ACHN (cell line): ENCODE data around the gene MSI2.
"Not testable (repeated sequence)": the region's sequence is repeated elsewhere in the genome, so short reads cannot be mapped to it uniquely, and the experiment has no call there.

Experiments
- DNase-seq: peaks from one replicate; pipeline ENCODE4 v3.0.0-alpha.2; 2015
- in situ Hi-C: cut with HindIII; loops from 2 replicates; pipeline ENCODE4 v1.10.0; 2017; ENCODE audit warnings: low sequenced_read_pairs, low pct_ligation_motif_present, low pct_unique_long_range_greater_than_20kb

The MSI2 gene

GRCh38 chr17:57284984-57285646 lies 28.8 kb downstream of the MSI2 start:
- in situ Hi-C loops: no loop called here
- no peak for DNase-seq

DNA sequence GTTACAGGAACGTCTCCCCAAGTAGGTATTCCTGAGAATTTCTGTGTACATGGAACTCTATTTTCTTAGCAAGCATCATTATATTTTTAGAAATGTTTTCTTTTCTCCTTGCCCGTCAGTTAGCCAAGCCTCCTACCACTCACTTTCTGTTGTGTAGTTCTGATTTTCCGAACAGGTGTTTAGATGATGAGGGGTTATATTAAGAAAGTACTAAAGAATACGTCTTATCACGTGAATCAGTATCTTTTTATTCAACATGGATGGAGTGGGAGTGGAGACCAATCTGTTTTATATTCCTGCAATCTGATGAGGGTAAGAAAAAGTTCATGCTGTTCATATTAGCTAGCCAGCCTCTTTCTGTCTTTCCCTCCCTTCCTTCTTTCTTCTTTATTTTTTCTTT lies 29.4 kb downstream of the MSI2 start:
- in situ Hi-C loops: no loop called here
- no peak for DNase-seq

- in situ Hi-C loops: no loop called here
- DNase-seq: no peak
These were observed 30.2 kb downstream of the MSI2 start for GRCh38 chr17:57286399-57287105.

DNA sequence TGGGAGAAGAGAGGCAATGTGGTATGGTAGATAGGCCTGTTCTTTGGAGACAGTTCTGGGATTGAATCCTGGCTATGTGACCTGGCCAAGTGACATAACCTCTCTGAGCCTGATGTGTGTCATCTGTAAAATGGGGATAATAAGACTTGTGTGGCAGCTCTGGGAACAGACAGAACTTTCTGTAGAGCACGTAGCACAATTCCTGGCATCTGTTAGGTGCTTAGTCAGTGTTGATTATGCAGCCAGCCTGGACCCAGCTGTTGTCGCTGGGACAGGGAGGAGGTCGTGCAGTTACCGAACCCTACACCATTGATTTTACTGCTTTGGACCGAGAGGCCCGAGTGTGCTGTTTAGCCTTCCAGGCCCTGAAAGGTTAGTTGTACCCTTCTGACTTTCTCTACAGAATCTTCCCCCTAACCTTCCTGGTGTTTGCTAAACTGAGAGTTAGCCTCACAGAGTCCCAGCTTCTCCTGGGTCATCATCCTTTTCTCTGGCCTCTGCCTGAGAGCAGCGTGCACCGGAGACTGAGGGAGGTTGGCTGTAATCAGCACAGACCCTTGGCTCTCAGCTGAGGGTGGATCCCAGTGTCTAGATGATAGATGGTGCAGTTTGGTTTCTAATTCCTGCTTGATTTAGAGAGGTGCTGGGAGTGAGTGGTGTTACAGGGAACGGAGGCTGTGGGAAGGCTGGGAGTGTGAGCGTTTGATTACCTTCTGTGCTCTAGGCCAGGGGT lies 31.9 kb downstream of the MSI2 start:
- no peak for DNase-seq
- in situ Hi-C loops: no loop called here

GRCh38 chr17:57288773-57289121 lies 32.4 kb downstream of the MSI2 start:
- no peak for DNase-seq
- in situ Hi-C loops: no loop called here

GRCh38 chr17:57289130-57289529 lies 32.8 kb downstream of the MSI2 start:
- in situ Hi-C loops: no loop called here
- DNase-seq: no peak

GRCh38 chr17:57289613-57290012 lies 33.3 kb downstream of the MSI2 start:
- no peak for DNase-seq
- in situ Hi-C loops: no loop called here

GRCh38 chr17:57290981-57291380 lies 34.7 kb downstream of the MSI2 start:
- in situ Hi-C loops: no loop called here
- no peak for DNase-seq

DNA sequence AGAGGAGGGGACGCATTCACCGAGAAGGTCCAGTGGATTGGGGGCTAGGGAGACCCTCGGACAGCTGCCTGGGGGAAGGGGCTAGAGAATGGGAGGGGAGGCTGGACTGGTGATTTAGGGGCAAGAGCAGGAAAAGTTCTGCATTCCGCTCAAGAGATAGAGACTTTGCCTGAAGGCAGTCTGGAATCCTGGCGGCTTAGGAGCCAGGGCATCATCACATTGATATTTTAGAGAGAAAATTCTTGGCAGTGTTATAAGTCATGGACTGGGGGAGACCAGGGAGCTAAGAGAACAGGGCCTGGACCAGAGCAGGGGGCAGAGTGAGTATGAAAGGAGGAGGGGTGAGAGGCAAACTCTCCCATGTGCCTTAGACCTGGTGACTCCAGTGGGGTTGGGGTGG lies 35.8 kb downstream of the MSI2 start:
- in situ Hi-C loops: no loop called here
- no peak for DNase-seq

DNA sequence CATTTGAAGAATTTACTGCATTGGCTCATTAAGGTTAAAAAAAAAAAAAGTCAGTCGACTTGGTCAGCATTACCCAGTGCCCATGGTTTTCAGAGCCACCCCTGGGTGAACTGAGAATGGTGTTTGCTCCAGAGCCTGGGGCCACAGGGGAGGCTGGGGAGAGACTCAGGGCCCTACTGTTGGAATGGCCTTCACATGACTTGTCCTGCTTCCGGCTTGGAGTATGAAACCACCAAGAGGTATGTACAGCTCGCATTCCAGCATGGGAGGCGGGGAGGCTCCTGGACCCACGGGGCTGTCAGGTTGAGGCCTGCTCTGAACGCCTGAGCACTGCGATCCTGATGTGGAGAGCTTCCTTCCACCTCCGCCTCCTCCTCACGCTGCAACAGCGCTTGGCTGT lies 36.8 kb downstream of the MSI2 start:
- in situ Hi-C loops: no loop called here
- DNase-seq: no peak

DNA sequence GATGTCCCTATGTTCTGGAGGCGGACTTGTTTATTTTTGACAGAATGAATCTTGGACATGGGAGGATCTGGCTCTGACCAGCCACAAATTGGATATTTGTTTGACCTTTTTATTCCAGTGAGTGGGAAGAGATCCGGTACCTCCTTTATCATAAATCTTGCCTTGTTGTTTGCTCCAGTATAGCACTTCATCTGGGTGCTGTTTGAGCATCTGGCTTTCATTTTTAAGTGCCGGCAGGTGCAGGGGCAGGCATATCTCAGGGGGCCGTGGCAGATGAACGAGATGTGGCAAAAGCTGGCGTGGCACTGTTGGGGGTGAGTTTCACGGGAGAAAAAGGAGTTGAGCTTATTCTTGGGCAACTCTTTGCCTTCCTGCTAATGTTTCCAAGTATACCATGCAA lies 37.8 kb downstream of the MSI2 start:
- no peak for DNase-seq

DNA sequence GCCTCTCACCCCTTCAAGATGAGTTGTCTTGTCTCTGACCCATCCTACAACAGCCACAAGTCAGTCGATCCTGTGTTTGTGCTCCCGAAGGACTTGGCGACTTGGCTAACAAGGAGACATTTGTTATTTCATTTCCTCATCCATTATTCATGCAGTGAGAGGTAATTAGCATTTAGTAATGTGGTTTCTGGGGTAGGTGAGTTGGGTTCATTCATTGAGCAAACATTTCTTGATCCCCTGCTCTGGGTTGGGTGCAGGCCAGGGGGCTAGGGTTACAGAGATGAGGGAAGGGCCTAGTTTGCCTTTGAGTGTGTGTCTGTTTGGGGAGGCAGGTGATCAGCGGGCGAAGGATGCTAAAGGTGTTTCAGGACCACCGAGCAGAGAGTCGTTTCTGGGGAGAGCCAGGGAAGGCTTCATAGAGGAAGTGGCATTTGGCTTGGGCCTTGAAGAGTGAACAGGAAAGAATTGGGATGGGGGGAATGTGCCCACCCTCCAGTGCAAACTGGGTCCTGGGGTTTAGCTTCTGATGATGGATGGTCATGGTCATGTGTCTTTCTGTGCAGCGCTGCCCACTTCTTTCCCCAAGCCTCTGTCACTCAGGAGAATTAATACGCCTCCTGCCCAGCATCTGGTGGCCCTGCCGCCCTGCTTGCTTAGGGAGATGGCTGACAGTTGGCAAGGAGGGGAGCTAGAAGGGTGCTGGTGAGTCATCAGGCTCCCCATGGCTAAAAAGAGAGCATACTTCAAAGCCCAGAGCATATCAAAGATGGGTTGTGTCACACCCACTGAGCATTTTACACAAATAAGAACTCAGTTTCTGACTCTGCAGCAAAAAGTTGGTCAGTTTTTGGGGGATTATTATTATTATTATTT lies 38.5 kb downstream of the MSI2 start:
- in situ Hi-C loops: no loop called here

More for the DNA sequence above, 37.8 kb downstream of the MSI2 start:
- in situ Hi-C loops: no loop called here

GRCh38 chr17:57295526-57296023 lies 39.3 kb downstream of the MSI2 start:
- in situ Hi-C loops: no loop called here
- DNase-seq: no peak

More for the DNA sequence above, 38.5 kb downstream of the MSI2 start:
- DNase-seq: peak; percentile 7

- in situ Hi-C loops: no loop called here
- no peak for DNase-seq
These were observed 39.9 kb downstream of the MSI2 start for GRCh38 chr17:57296231-57296630.

DNA sequence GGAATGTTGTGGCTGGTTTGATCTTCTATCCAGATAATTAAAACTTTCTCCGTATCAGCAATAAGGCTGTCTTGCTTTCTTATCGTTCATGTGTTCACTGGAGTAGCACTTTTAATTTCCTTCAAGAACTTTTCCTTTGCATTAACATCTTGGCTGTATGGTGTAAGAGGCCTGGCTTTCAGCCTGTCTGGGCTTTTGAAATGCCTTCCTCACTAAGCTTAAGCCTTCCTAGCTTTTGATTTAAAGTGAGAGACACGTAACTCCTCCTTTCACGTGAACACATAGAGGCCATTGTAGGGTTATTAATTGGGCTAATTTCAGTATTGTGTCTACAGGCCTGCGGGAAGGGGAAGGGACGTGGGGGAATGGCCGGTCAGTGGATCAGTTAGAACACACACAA lies 42.9 kb downstream of the MSI2 start:
- in situ Hi-C loops: no loop called here
- DNase-seq: no peak

DNA sequence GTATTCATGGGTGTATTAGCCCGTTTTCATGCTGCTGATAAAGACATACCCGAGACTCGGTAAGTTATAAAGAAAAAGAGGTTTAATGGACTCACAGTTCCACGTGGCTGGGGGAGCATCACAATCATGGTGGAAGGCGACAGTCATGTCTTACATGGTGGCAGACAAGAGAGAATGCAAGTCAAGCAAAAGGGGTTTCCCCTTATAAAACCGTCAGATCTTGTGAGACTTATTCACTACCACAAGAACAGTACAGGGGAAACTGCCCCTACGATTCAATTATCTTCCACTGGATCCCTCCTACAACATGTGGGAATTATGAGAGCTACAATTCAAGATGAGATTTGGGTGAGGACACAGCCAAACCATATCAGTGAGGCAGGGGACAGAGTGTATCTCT lies 44.3 kb downstream of the MSI2 start:
- in situ Hi-C loops, DNase-seq: not testable (repeated sequence)

DNA sequence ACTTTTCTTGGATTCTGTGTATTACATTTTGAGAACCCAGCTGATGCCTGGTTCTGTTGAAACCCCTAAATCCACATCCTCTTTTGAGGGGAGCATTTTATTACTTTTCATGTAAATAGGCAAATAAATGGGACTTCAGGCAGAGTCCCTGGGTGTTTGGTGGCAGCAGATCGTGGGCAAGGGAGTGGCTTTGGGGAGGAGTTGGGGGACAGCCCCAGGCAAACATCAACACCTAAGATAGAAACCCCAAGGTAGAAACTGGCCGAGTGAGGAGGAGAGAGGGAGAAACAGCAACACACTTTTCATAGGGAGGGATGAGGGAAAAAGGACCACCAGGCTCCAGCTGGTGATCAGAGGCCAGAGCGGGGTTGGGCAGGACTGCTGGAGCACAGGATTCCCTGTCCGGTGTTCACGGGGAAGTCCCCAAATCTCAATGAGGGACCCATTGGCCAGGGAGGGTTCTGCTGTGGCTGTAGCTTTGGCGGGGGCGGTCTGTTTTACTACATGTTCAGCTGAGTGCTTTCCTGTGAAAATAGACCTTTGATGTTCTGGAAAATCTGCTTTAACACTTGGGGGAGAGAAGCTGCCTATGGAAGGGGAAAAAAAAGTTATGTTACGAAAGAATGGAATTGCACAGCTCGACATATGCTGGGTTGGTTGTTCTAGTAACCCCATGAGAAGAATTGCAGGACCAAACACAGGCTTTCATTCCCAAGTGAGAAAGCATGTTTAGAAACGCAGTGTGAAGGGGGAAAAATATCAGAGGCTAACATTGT lies 46.6 kb downstream of the MSI2 start:
- no peak for DNase-seq
- in situ Hi-C loops: no loop called here

DNA sequence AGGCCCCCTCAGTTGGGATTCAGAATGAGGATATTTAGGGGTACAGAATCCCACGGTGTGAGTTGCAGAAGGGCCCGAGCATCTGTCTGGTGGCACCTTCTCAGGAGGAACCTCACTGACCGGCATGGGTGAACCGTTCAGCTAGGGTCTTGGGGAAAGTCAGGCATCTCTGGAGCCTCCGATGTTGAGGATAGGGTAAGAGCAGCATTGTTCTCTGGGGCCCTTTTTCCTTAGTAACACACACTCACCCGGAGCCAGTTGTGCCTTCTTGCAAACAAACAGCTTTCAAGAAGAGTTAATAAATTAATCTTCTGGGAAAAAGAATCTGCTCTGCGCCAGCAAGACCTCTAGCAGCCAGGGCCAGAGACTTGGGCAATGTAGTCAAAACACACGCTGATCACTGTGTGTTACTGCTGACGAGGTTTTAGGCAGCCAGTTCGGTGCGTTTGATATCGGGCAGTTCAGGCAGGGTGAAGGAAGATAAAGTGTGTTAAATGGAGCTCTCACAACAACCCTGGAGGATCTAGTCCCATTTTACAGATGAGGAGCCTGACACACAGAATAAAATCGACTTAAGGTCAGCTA lies 48.9 kb downstream of the MSI2 start:
- in situ Hi-C loops: no loop called here
- no peak for DNase-seq
